GM18498 (cell line): ENCODE measurements around the gene DBT.
"Not testable (repeated sequence)": the region's sequence is repeated elsewhere in the genome, so short reads cannot be mapped to it uniquely, and the experiment has no call there.

Source experiments
- ATAC-seq: cut with Tn5 transposase; IDR thresholded peaks from one replicate; pipeline ENCODE4 v1.9.1; 2021; ENCODE audit warnings: mild to moderate bottlenecking, moderate library complexity; ENCODE audit not compliant: unreplicated experiment

DBT gene

DNA sequence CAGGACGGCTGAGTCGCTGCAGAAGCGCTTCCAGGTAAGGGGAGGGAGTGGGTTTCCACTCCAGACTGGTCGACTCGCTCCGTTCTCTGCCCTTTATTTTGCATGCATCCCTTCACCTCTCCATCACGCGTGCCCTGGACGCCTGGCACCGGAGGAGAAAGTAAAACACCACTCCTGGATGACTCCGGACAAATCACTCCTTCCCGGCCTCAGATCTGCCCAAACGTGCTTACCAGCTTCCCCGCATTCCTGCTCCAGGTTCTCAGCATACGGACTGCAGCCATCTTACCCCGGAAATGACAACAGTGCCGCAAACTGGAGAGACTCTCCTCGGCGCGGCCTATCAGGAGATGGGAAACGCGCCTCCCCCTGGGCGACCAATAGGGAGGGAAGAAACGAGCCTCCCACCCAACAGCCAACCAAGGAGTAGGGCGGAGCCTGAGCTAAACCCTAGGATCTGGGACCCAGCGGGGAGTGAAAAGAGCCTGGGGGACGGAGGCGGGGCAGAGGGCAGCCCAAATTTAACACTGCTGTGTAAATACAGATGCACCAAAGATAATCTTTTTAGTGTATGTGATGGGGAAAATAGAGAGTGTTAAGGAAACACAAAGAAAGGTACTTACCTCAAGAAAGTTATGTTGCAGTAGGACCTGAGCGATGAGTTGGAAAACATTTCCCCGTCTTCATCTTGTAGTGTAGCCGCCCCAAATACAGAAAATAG lies at the start of gene DBT:
TSS of gene DBT (minus strand) at position 298 of the 721 bp plus-strand sequence. CDS start at position 284, 14 bp downstream.
- ATAC-seq, result peak; percentile 100

DNA sequence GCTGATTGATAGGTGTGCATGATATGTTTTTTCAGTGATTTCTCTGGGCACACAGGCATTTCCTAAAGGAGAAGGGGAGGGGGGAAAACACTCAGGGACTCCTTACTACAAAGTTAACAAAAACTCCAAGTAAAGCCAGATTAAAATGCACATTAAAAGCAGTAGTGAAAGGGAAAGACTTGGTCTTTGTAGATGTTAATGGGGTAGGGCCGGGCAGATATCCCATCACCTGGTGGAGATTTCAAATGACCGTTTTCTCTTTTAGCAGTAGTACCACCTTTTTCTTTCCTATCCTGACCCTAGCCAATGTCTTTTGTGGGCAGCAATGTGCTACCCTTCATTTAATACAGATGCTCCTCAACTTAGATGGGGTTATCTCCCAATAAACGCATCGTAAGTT lies 48.9 kb upstream of the DBT start:
- no peak for ATAC-seq

DNA sequence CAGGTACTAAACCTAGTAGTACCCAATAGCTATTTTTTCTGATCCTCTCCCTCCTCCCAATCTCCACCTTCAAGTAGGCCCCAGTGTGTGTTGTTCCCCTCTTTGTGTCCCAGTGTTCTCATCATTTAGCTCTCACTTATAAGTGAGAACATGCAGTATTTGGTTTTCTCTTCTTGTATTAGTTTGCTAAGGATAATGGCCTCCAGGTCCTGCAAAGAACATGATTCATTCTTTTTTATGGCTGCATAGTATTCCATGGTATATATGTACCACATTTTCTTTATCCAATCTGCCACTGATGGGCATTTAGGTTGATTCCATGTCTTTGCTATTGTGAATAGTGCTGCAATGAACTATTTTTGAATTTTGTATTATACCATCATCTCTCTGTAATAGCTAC lies 47.4 kb upstream of the DBT start:
- ATAC-seq, result not testable (repeated sequence)

DNA sequence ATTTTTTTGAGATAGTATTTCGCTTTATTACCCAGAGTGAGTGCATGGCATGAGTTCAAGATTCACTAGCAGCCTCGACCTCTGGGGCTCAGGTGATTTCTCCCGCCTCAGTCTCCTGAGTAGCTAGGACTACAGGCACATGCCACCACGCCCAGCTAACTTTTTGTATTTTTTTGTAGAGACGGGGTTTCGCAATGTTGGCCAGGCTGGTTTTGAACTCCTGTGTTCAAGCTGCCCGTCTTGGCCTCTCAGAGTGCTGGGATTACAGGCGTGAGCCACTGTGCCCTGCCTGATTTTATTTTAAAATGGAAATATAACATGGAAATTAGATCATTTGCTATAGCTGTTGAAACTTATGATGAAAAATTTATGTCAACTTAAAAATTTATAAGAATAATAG lies 46.5 kb upstream of the DBT start:
- no peak for ATAC-seq

DNA sequence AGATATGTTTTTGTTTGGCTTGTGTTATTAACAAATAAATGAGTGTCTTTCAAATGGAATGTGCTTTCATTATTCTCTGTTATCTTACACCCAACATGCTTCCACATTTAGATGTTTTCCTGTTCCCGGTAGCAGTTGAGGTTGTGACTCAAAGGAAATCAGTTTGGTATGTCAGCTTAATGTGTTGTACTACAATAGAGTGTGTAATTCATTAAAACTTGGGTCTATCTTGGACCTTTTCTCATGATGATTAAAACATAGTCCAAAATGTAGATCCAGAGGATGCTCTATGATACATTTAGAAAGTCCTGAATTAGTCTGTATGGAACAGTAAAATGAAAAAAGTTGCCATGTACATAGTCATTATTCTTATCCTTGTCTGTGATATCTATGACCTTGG lies 43.1 kb upstream of the DBT start:
- no peak for ATAC-seq

DNA sequence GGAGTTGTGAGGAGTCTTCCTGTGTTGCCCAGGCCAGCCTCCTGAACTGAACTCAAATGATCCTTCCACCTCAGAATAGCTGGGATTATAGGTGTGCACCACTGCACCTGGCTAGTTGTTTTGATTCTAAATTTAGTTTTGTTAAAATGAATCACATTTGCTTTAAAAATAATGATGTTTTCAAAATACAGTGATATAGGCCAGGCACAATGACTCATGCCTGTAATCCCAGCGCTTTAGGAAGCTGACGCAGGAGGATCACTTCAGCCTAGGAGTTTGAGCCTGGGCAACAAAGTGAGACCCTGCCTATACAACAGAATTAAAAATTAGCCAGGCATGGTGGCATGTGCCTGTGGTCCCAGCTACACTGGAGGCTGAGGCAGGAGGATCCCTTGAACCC lies 40.7 kb upstream of the DBT start:
- no peak for ATAC-seq

DNA sequence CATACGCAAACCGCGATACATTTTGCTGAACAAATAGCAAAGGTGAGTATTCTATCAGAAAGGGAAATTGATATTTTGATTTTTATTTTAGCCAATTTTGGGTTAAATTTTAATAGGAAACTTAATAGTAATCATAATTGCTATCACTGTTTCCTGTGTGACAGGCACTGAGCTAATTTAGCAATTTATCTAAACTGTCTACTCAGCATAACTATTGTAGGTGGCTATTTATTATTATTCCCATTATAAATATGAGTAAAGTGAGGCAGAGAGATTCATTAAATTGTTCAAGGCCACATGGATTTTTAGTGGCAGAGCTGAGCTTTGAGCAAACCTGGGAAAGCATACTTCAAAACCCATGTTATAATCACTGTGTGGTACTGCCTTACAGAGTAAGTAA lies 37.5 kb upstream of the DBT start:
- no peak for ATAC-seq

DNA sequence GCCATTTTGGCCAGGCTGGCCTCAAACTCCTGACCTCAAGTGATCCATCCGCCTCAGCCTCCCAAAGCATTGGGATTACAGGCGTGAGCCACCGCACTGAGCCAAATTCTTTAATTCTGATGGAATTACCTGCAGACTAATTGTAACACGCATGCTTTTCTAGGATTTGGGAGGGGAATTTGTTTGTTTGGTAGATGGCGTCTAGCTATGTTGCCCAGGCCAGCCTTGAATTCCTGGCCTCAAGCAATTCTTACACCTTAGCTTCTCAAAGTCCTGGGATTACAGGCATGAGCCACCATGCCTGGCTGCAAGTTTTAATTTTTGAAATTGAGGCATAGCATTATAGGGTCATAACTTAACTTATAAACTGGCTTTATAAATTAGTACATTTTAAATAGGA lies 35.0 kb upstream of the DBT start:
- no peak for ATAC-seq

DNA sequence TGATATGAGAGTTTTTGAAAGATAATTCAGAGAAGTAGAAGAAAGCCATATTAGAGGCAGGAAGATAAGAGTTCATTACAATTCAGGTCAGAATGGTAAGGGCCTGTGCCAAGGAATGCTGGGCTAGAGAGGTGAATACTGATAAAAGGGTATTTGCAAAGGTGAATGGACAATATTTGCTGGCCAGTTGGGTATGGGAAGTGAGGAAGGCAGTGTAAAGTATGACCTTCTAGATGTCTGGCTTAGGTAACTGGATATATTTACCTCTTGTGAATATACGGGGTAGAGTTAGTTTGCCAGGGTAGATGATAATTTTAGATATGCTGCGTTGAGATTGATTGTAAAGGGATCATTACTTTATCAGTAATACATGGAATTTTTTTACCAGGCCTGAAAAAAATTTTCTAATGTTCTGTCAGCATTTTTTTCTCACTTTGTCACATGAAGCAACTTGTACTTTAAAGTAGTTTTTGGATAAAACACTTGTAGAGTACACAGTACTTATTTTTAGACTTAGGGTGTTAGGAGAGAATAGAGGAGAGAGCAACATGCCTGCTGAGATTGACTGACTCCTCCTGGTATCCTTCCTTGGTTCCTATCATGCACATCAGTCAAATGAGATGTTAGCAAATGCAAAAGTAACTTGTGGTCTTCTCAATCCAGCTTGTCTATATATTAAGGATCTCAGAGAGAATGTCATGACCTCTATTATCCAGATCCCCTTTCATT lies 30.5 kb upstream of the DBT start:
- no peak for ATAC-seq

DNA sequence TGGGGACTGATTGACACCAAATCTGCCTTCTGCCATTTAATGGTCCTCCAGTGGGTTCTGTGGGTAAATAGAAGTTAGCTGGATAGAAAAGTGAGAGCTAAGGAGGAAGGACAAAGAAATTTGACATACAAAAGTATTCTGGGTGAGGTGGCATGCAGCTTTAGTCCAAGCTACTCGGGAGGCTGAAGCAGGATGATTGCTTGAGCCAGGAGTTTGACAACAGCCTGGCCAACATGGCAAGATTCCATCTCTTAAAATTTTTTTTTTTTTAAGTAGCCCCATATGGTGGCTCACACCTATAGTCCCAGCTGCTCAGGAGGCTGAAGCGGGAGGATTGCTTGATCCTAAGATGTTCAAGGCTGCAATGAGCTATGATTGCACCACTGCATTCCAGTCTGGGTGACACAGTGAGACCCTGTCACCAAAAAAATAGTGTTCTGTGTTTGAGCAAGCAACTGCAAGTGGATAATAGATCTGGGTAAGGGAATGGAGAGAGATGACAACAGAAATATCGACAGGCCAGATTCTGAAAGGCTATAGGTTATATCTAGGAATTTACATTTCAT lies 29.8 kb upstream of the DBT start:
- ATAC-seq, result no peak

DNA sequence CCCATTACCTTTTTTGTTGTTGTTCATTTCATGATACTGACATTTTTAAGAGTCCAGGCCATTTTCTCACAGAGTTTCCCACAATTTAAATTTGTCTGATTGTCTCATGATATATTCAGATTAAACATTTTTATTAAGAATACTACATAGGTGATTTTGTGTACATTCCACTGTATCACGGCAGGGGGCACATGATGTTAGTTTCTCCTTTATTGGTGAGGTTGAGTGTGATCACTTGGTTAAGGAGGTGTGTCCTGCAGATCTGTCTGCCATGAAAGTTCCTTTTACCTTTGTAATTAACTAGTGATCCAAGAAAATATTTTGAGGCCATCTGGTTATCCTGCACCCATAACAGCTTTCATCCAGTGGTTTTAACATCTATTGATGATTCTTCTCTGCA lies 28.2 kb upstream of the DBT start:
- ATAC-seq, result no peak

DNA sequence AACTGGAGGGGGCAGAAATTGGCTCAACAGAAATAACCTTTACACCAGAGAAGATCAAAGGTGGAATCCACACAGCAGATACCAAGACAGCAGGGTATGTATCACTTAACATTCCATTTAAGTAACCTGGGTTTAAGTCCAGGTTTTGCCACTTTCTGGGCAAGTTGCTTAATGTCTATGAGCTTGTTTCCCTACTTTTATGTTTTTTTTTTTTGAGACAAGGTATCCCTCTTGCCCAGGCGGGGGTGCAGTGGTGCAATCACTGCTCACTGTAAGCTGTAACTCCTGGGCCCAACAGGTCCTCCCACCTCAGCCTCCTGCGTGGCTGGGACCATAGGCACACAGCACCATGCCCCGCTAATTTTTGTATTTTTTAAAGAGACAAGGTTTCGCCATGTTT lies 18.6 kb upstream of the DBT start:
- ATAC-seq, result no peak

DNA sequence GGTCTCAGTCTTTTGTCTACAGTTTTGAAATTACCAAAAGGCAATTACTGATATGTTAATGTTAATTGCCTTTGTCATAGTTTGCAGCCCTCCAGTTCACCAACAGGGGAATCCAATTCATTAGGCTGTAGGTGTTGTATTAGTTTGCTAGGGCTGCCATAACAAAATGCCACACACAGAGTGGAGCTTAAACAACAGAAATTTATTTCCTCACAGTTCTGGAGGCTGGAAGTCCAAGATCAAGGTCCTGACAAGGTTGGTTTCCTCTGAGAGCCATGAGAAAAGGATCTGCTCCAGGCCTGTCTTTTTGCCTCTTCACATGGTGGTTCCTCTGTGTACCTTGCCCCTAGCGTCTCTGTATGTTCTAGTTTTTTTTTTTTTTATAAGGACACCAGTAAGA lies 17.6 kb upstream of the DBT start:
- ATAC-seq, result no peak

DNA sequence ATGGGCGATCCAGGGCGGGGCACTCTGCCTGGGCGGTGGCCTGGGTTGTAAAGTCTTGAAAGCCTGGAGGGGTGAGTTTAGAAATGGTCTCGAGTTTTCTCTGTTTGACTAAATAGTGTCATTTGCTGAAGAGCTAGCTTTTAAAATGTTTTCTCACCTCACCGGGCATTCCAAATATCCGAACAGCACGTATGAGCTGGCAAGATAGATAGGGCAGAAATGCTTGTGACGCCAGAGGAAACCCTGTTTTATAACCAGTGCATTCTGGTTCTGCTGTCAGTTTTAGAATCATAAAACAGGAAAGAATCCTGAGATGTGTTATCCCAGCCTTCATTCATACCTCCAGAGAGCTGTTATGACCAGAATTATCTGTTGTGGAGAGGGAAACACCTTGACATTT lies 17.1 kb upstream of the DBT start:
- peak; percentile 26 for ATAC-seq

DNA sequence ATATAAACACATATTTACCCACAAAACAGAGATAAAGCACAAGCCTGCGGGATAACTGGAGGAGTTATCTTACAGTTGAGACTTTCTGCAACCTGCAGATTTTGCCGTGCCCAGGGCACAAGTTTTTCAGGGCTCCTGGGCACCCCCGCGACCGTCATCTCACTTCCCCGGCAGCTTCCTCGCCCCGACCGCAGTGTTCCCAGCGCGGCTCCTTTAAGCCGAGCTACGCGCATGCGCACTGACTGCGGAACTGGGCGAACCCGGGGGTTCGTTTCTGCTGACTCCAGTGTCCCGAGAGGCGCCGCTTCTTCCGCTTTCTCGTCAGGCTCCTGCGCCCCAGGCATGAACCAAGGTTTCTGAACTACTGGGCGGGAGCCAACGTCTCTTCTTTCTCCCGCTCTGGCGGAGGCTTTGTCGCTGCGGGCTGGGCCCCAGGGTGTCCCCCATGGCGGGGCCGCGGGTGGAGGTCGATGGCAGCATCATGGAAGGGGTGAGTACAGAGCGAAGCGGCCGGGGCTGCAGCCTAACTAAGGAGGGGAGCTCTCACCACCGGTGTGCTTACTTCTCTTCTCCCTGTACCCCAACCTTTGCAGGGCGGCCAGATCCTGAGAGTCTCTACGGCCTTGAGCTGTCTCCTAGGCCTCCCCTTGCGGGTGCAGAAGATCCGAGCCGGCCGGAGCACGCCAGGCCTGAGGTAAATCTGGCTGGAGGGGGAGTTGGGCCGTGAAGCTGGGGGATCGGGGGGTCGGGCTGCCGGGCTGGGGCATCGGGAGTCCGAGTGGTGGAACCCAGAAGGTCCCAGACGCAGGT lies 16.5 kb upstream of the DBT start, which contains the start of gene RTCA:
TSS of gene RTCA (plus strand) at position 286 of the 810 bp plus-strand sequence. CDS start at position 446, 160 bp downstream.
- peak; percentile 98 for ATAC-seq

DNA sequence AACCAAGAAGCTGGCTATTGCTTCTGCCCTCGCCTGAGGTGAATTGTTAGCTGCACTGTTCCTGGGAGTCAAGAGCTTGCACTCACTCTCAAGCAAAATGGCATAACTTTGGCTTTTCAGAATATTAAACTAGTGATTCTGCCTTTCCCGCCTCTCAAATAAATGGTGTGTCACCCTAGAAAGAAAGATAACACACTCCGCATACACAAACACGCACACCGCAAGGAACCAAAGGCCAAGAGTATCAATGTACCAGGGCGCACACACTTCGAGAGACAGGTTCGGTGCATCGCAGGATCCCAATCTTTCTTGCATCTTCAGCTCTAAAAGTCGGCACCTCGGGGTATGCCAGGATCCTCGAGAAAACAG lies 15.9 kb upstream of the DBT start:
- ATAC-seq, result peak; percentile 33

DNA sequence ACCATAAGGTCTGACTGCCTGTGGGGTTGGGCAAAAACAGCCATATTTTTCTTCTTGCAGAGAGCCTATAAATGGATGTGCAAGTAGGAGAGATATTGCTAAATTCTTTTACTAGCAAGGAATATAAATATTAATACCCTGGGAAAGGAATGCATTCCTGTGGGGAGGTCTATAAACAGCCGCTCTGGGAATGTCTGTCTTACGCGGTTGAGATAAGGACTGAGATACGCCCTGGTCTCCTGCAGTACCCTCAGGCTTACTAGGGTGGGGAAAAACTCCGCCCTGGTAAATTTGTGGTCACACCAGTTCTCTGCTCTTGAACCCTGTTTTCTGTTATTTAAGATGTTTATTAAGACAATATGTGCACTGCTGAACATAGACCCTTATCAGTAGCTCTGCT lies 14.4 kb upstream of the DBT start:
- not testable (repeated sequence) for ATAC-seq

DNA sequence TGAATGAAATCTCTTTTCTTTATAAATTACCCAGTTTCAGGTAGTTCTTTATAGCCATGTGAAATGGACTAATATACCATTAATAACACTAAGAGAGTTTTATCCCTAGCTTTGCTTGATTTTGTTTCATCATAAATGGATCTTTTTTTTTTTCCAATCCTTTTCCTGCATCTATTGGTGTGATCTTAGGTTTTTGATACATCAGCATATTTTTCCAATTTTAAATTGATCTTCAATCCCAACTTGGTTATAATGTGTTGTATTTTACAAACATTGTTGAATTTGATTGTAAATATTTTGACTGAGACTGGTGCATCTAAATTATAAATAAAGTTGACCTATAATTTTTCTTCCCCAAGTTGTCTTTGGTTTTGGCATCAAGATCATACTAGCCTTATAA lies 12.1 kb upstream of the DBT start:
- ATAC-seq, result no peak

DNA sequence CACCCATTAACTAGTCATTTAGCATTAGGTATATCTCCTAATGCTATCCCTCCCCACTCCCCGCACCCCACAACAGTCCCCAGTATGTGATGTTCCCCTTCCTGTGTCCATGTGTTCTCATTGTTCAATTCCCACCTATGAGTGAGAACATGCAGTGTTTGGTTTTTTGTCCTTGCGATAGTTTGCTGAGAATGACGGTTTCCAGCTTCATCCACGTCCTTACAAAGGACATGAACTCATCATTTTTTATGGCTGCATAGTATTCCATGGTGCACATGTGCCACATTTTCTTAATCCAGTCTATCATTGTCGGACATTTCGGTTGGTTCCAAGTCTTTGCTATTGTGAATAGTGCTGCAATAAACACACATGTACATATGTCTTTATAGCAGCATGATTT lies 8.8 kb upstream of the DBT start:
- not testable (repeated sequence) for ATAC-seq

DNA sequence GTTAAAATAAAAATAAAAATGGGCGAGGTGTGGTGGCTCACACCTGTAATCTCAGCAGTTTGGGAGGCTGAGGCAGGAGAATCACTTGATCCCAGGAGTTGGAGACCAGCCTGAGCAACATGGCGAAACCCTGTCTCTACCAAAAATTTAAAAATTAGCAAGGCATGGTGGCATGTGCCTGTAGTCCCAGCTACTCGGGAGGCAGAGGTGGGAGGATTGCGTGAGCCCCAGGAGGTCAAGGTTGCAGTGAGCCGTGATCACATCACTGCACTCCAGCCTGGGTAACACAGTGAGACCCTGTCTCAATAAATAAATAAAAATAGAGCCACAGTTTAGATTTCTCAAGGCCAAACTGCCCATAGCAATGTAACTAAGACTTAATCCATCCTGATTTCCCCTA lies 6.6 kb upstream of the DBT start:
- not testable (repeated sequence) for ATAC-seq

DNA sequence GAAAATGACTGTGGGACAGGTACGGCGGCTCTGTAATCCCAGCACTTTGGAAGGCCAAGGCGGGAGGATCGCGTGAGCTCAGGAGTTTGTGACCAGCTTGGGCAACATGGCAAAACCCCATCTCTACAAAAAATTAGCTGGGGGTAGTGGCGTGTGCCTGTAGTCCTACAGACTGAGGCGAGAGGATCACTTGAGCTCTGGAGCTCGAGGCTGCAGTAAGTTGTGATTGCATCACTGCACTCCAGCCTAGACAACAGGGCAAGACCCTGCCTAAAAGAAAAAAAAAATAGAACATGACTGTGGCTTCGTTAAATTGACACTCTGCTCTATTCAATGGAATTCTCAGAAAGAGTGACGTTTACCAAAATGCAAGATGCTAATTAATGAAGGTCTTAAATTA lies 3.9 kb upstream of the DBT start:
- ATAC-seq, result no peak
